HG03108 (cell line): ENCODE measurements around the gene NPAS3.

ENCODE experiments used
- ATAC-seq: cut with Tn5 transposase; IDR thresholded peaks from one replicate; pipeline ENCODE4 v1.9.1; 2021; ENCODE audit warnings: moderate library complexity; ENCODE audit not compliant: unreplicated experiment

Gene NPAS3

GRCh38 chr14:33692762-33693161, 754.1 kb downstream of the NPAS3 start:
- no peak for ATAC-seq

GRCh38 chr14:33693237-33693636, 754.6 kb downstream of the NPAS3 start:
- ATAC-seq: no peak

GRCh38 chr14:33696165-33696564, 757.5 kb downstream of the NPAS3 start:
- no peak for ATAC-seq

- no peak for ATAC-seq
Observed at GRCh38 chr14:33699300-33699983, 760.8 kb downstream of the NPAS3 start.

GRCh38 chr14:33700052-33700451, 761.4 kb downstream of the NPAS3 start:
- no peak for ATAC-seq

GRCh38 chr14:33702293-33702692, 763.6 kb downstream of the NPAS3 start:
- no peak for ATAC-seq

GRCh38 chr14:33704481-33704880, 765.8 kb downstream of the NPAS3 start:
- ATAC-seq: no peak

GRCh38 chr14:33705490-33705889, 766.8 kb downstream of the NPAS3 start:
- ATAC-seq: no peak

GRCh38 chr14:33707716-33708115, 769.0 kb downstream of the NPAS3 start:
- ATAC-seq: no peak

- no peak for ATAC-seq
Observed at GRCh38 chr14:33709283-33709682, 770.6 kb downstream of the NPAS3 start.

GRCh38 chr14:33709711-33710110, 771.0 kb downstream of the NPAS3 start:
- ATAC-seq: no peak

- ATAC-seq: no peak
Observed at GRCh38 chr14:33710273-33710672, 771.6 kb downstream of the NPAS3 start.

GRCh38 chr14:33711194-33711593, 772.5 kb downstream of the NPAS3 start:
- no peak for ATAC-seq

- no peak for ATAC-seq
Observed at GRCh38 chr14:33711811-33712216, 773.1 kb downstream of the NPAS3 start.

- ATAC-seq: no peak
Observed at GRCh38 chr14:33714527-33715226, 776.0 kb downstream of the NPAS3 start.

- ATAC-seq: no peak
Observed at GRCh38 chr14:33715227-33715528, 776.5 kb downstream of the NPAS3 start.

- no peak for ATAC-seq
Observed at GRCh38 chr14:33716921-33717320, 778.2 kb downstream of the NPAS3 start.

GRCh38 chr14:33717866-33718265, 779.2 kb downstream of the NPAS3 start:
- no peak for ATAC-seq

GRCh38 chr14:33720284-33720787, 781.7 kb downstream of the NPAS3 start:
- no peak for ATAC-seq

- ATAC-seq: no peak
Observed at GRCh38 chr14:33726685-33727084, 788.0 kb downstream of the NPAS3 start.

- ATAC-seq: no peak
Observed at GRCh38 chr14:33727606-33728005, 788.9 kb downstream of the NPAS3 start.

GRCh38 chr14:33728010-33728498, 789.4 kb downstream of the NPAS3 start:
- ATAC-seq: no peak
